Stimulated activated memory B cell treated with anti-CD40 and anti-IgM and Interleukin-4, amounts not matched to agents 10 μg/mL and 1 μg/mL and 100 μg/mL, for 72 hours (primary cell): ENCODE measurements around the gene ANTKMT.

ENCODE experiments used
- ATAC-seq: fragments of 150-1000 bp; cut with Tn5 transposase; 2 replicates; pipeline ENCODE4 v1.10.0; 2021
- H3K27ac Mint-ChIP-seq: one replicate; pipeline ENCODE4 v1.8.0; 2022; ENCODE audit warnings: mild to moderate bottlenecking, mixed read lengths
- H3K27me3 Mint-ChIP-seq: one replicate; pipeline ENCODE4 v1.8.0; 2022; ENCODE audit warnings: mixed read lengths
- H3K36me3 Mint-ChIP-seq: one replicate; pipeline ENCODE4 v1.8.0; 2022; ENCODE audit warnings: mixed read lengths
- H3K4me1 Mint-ChIP-seq: one replicate; pipeline ENCODE4 v1.8.0; 2022; ENCODE audit warnings: mixed read lengths
- H3K4me3 Mint-ChIP-seq: one replicate; pipeline ENCODE4 v1.8.0; 2022; ENCODE audit warnings: mild to moderate bottlenecking, moderate library complexity, mixed read lengths
- H3K9me3 Mint-ChIP-seq: one replicate; pipeline ENCODE4 v1.8.0; 2022; ENCODE audit warnings: mixed read lengths

Gene ANTKMT

DNA sequence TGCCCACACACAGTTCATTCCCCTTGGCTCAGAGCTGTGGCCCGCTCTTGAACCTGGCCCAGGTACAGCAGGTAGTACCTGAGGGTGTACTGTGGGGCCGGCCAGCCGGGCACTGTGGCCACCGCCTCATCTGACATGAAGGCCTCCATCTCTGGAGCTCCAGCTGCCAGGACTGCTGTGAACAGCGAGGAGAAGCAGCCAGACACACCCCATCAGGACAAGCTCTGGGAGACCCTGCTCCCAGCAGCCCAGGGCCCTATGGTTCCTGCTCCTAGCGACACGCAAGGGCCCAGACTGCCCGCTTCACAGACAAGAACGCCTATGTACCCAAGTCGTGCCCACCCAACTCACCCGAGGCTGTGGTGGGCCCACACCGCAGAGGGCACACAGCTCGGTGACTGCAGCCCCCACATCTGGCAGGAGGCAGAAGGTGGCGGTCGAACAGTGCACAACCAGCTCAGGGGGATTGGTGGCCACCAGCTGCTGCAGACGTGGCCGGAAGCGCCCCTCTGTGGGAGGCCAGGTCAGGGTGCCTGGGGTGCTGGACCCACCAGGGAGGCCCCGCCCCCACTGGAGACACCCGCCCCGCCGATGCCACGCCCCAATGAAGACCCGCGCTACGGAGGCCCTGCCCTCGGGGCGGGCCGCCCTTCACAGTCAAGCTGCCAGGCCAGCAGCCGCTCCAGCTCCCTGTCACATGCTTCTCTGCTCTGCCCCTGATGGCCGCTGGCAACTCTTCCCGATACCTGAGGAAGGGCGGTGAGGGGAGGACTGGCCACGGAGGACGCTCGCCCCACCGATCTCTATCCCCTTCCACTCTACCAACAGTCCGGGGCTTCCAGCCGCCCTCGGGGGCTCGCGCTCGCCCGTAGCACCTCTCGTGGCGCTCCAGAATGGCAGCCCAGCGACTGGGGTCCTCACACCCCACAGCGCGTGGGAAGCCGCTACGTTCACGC lies 41.8 kb upstream of the ANTKMT start:
- peak overlapping the region; percentile 67 for H3K27ac Mint-ChIP-seq
- no peak for ATAC-seq
- H3K4me1 Mint-ChIP-seq, result peaks cover 54% of the 10 kb centered on the region
- no peaks in the 10 kb centered on the region for H3K9me3 Mint-ChIP-seq
- peaks cover 13% of the 10 kb centered on the region for H3K27me3 Mint-ChIP-seq
- H3K36me3 Mint-ChIP-seq, result peaks cover 25% of the 10 kb centered on the region
- peak overlapping the region; percentile 69 for H3K4me3 Mint-ChIP-seq

DNA sequence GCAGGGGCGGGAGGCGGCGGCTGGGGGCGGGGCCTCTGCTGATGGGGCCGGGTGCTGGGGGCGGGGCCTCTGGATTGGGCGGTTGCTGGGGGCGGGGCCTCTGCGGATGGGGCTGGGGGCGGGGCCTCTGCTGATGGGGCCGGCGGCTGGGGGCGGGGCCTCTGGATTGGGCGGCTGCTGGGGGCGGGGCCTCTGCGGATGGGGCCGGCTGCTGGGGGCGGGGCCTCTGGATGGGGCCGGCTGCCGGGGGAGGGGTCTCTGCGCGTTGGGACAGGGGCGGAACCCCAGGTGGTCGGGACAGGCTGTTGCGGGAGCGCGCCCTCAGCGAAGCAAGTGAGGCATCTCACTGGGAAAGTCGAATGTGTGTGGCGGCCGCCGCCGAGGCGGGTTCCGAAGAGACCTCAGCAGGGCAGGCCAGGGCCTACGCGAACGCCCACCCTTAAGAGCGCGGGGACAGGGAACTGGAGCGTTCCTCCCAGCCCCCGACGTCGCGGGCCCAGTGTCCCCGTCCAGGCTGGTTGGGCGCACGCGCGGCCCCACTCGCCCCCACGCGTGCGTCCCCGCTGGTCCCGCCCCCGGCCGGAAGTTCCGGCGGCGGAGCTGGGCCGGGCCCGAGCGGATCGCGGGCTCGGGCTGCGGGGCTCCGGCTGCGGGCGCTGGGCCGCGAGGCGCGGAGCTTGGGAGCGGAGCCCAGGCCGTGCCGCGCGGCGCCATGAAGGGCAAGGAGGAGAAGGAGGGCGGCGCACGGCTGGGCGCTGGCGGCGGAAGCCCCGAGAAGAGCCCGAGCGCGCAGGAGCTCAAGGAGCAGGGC lies 40.9 kb upstream of the ANTKMT start, which contains the start of gene STUB1:
Gene STUB1 (plus strand): TSS at position 597 of the 811 bp plus-strand sequence. CDS start 116 bp downstream, at position 713.
- Mint-ChIP-seq H3K4me1 (peaks cover 58% of the 10 kb centered on the region), H3K9me3 (no peaks in the 10 kb centered on the region), H3K4me3 (peak within 1 kb of the TSS; percentile 84), H3K27ac (peak within 1 kb of the TSS; percentile 67), H3K36me3 (peaks cover 19% of the 10 kb centered on the region), H3K27me3 (peaks cover 8% of the 10 kb centered on the region)
- ATAC-seq, result peak; percentile 67

DNA sequence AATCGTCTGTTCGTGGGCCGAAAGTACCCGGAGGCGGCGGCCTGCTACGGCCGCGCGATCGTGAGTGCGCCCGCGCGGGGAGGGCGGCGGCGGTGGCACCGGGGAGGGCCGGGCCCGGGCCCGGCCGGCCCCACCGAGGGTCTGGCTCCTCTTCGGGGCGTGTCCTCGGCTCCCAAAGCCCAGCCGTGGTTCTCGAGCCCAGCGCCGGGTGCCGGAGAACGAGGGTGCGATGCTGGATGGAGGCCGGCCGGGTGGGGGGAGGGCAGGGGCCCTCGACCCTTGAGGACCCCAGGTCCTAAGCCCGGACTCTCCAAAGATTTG lies 40.4 kb upstream of the ANTKMT start:
- Mint-ChIP-seq H3K27ac (peak overlapping the region; percentile 67), H3K27me3 (peaks cover 2% of the 10 kb centered on the region), H3K4me1 (peaks cover 56% of the 10 kb centered on the region), H3K36me3 (peaks cover 18% of the 10 kb centered on the region), H3K9me3 (no peaks in the 10 kb centered on the region), H3K4me3 (peak overlapping the region; percentile 84)
- no peak for ATAC-seq

DNA sequence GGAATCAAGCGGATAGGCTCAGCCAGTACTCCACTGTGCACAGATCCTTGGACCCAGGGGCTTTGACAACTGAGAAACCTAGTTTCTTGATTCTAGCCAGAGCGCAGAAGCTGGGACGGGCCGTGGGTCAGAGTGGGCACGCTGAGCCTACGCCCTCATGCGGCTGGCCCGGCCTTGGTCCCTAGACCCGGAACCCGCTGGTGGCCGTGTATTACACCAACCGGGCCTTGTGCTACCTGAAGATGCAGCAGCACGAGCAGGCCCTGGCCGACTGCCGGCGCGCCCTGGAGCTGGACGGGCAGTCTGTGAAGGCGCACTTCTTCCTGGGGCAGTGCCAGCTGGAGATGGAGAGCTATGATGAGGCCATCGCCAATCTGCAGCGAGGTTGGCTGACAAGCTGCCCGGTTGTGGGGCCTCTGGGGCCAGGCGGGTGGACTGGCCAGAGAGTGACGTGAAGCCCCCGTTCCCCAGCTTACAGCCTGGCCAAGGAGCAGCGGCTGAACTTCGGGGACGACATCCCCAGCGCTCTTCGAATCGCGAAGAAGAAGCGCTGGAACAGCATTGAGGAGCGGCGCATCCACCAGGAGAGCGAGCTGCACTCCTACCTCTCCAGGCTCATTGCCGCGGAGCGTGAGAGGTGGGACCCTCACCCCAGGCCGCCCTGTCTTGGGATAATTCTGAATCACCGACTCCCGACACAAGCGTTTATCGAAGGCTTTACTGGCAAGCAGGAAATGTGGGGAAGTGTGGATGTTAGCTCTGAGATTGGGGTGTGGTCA lies 39.8 kb upstream of the ANTKMT start:
- no peaks in the 10 kb centered on the region for H3K27me3 Mint-ChIP-seq
- no peak for ATAC-seq
- peaks cover 21% of the 10 kb centered on the region for H3K36me3 Mint-ChIP-seq
- no peaks in the 10 kb centered on the region for H3K9me3 Mint-ChIP-seq
- H3K4me1 Mint-ChIP-seq, result peaks cover 56% of the 10 kb centered on the region
- peak overlapping the region; percentile 67 for H3K27ac Mint-ChIP-seq
- peak overlapping the region; percentile 84 for H3K4me3 Mint-ChIP-seq

DNA sequence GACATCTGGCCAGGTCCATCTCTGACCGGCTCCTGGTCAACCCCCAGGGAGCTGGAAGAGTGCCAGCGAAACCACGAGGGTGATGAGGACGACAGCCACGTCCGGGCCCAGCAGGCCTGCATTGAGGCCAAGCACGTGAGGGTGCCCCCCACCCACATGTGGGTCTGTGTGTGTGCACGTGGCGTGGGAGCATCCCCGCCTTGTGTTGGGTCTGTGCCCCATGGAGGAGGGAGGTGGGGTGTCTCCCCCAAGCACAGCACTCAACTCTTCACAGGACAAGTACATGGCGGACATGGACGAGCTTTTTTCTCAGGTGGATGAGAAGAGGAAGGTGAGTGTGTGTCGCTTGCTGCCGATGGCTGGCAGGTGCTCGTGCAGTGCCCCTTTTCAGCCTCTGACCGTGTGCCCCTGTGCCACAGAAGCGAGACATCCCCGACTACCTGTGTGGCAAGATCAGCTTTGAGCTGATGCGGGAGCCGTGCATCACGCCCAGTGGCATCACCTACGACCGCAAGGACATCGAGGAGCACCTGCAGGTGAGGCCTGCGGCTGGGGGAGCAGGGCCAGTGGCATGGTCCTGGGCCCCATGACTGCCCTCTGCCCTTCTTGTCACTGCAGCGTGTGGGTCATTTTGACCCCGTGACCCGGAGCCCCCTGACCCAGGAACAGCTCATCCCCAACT lies 39.1 kb upstream of the ANTKMT start:
- no peaks in the 10 kb centered on the region for H3K27me3 Mint-ChIP-seq
- no peak for ATAC-seq
- no peak overlapping the region for H3K27ac Mint-ChIP-seq
- peaks cover 25% of the 10 kb centered on the region for H3K36me3 Mint-ChIP-seq
- H3K4me3 Mint-ChIP-seq, result peak overlapping the region; percentile 84
- H3K4me1 Mint-ChIP-seq, result peaks cover 56% of the 10 kb centered on the region
- no peaks in the 10 kb centered on the region for H3K9me3 Mint-ChIP-seq

DNA sequence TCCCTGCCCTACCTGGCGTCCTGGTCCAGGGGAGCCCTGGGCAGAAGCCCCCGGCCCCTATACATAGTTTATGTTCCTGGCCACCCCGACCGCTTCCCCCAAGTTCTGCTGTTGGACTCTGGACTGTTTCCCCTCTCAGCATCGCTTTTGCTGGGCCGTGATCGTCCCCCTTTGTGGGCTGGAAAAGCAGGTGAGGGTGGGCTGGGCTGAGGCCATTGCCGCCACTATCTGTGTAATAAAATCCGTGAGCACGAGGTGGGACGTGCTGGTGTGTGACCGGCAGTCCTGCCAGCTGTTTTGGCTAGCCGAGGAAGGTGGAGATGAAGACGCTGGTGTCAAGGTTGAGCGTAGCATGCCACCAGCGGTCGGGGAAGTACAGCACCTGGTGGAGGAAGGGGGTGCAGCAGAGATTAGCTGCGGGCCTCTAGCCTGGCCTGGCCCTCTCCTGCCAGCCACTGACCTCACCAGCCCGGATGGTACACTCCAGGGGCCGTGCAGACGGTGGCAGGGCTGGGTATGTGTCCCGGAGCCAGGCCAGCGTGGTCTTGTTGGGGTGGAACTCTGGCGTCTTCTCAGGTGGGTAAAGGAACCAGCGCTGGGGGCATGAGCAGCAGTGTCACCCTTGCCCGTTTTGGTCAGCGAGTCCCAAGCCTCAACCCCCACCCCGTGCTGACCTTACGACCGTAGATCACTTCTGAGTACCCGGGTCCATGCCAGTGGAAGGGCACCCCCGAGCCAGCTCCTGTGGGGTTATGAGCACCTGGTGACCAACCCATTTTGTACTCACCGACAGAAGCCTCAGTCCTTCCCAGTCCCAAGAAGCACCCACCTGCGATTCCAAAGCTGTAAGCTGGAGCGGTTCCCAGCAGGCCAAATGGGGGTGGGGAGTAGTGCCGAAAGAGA lies 38.2 kb upstream of the ANTKMT start:
- no peak for ATAC-seq
- Mint-ChIP-seq H3K36me3 (peaks cover 25% of the 10 kb centered on the region), H3K4me3 (peak overlapping the region; percentile 84), H3K27ac (peak overlapping the region; percentile 81), H3K27me3 (no peaks in the 10 kb centered on the region), H3K4me1 (peaks cover 56% of the 10 kb centered on the region), H3K9me3 (no peaks in the 10 kb centered on the region)

DNA sequence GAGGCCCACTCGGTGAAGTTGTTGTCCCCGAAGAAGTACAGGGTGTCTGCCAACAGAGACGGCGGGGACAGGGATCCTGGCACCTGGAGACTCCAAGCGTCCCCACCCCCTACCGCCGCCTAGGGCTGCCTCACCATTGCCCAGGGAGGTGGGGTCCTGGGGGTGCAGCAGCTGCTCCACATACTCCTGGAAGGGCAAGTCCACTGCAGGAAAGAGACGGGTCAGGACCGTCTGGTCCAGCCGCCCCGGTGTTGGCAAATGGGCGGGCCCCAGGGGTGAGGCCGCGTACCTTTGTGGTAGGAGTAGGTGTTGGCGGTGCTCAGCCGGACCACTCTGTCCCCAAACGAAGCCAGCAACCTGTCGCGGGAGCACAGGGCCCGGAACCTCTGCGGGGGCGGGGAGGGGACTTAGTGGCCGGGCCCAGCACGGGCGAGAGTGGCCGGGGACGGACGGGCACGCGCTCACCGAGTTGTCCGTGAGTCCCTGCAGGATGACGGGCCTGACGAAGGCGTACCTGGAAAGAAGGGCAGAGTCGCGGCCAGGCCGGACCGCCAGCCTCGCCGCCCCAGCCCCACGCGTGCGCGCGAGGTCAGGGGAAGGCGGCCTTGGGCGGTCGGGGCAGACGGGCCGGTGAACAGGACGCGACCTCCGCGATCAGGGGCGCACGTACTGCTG lies 37.4 kb upstream of the ANTKMT start:
- H3K4me1 Mint-ChIP-seq, result peaks cover 51% of the 10 kb centered on the region
- H3K9me3 Mint-ChIP-seq, result no peaks in the 10 kb centered on the region

DNA sequence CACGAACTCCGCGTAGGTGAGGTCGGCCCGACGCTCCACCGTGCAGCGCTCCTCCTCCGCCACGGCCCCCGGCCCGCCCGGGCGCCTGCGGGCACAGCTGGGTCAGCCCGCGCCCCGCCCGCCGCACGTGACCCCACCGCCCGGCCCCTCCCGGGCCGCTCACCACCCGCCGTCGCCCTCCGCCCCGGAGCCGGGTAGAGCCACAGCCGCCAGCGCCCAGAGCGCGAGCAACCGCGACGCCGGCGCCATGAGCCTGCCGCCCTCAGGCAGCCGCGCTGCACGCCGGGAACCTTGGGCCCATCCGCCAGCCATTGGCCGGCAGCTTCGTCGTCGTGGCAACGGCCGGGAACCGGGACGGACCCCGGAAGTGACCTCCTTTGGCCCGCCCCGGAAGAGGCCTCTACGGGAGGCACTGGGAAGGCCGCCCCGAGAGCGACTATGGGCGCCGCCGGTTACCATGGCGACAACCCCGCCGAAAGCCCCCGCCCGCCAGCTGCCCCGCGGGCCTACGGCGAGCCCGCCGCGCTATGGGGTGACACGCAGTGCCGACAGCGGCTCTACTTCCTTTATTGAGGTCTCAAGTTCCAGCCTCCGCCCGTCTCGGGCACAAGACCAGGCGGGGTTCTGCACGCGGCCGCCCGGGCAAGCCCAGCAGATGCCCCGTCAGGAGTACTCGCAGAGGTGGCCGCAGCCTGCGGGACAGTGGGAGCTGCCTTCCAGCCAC lies 36.7 kb upstream of the ANTKMT start, which contains the start of gene JMJD8:
Gene JMJD8 (minus strand): TSS at position 264 of the 724 bp plus-strand sequence. CDS start 15 bp downstream, at position 249.
- Mint-ChIP-seq H3K9me3 (no peaks in the 10 kb centered on the region), H3K4me3 (peak within 1 kb of the TSS; percentile 85), H3K4me1 (peaks cover 52% of the 10 kb centered on the region), H3K27ac (peak within 1 kb of the TSS; percentile 81), H3K27me3 (no peaks in the 10 kb centered on the region), H3K36me3 (peaks cover 25% of the 10 kb centered on the region)
- peak; percentile 86 for ATAC-seq

More for the DNA sequence above, 37.4 kb upstream of the ANTKMT start:
- ATAC-seq, result no peak
- Mint-ChIP-seq H3K36me3 (peaks cover 25% of the 10 kb centered on the region), H3K27ac (peak overlapping the region; percentile 81), H3K4me3 (peak overlapping the region; percentile 84), H3K27me3 (no peaks in the 10 kb centered on the region)

DNA sequence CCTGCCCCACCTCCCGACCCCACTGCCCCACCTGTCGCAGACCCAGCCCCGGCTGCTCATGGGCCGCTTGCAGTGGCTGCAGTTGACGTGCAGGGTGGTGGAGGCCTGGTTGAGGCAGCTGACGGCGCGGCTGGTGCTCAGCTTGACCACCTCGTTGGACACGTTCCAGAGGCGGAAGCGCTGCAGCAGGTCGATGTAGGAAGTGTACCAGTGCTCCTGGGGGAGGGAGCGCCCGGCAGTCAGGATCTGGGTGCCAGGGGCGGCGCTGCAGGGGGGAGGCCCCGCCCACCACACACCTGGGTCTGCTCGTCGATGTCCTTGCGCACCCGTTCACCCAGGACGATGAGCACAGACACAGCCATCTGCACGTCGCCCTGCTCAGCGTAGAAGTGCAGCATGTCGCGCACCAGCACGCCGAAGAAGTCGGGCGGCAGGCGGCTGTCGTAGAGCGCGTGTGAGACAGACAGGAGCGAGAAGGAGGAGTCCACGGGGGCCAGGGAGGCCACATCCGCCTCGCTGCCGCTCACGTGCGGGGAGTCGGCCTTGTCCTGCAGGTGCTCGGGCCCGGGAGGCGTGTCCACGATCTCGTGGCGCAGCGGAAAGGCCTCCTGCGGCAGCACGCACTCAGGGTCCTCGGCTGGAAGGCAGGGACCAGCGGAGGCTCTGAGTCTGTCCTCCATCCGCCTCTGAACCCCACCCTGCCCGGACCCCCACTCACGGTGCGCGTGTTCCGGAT lies 35.8 kb upstream of the ANTKMT start:
- H3K27ac Mint-ChIP-seq, result peak overlapping the region; percentile 81
- no peaks in the 10 kb centered on the region for H3K9me3 Mint-ChIP-seq
- H3K27me3 Mint-ChIP-seq, result no peaks in the 10 kb centered on the region
- peaks cover 25% of the 10 kb centered on the region for H3K36me3 Mint-ChIP-seq
- no peak overlapping the region for H3K4me3 Mint-ChIP-seq
- peaks cover 51% of the 10 kb centered on the region for H3K4me1 Mint-ChIP-seq
- ATAC-seq, result no peak

DNA sequence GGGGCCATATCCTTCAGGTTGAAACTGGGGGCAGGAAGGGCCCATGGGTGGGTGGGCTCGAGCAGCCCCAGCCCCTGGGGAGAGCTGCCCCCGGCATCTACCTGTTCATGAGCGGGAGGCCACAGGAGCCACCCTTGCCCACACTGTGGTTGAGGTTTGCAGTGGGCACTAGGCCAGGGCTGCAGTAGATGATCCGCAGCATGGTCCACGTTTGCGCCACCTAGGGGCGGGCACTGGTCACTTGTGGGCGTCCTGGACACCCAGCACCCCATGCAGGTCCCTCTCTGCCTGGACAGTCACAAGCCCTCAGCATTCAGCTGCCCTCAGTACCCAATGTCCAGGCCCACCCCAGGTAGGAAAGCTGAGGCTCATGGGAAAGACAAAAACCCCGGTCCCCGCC lies 35.0 kb upstream of the ANTKMT start:
- peaks cover 2% of the 10 kb centered on the region for H3K9me3 Mint-ChIP-seq
- ATAC-seq, result no peak
- H3K4me1 Mint-ChIP-seq, result peaks cover 58% of the 10 kb centered on the region
- H3K27ac Mint-ChIP-seq, result no peak overlapping the region
- H3K4me3 Mint-ChIP-seq, result peak overlapping the region; percentile 39
- H3K27me3 Mint-ChIP-seq, result no peaks in the 10 kb centered on the region
- H3K36me3 Mint-ChIP-seq, result peaks cover 25% of the 10 kb centered on the region

DNA sequence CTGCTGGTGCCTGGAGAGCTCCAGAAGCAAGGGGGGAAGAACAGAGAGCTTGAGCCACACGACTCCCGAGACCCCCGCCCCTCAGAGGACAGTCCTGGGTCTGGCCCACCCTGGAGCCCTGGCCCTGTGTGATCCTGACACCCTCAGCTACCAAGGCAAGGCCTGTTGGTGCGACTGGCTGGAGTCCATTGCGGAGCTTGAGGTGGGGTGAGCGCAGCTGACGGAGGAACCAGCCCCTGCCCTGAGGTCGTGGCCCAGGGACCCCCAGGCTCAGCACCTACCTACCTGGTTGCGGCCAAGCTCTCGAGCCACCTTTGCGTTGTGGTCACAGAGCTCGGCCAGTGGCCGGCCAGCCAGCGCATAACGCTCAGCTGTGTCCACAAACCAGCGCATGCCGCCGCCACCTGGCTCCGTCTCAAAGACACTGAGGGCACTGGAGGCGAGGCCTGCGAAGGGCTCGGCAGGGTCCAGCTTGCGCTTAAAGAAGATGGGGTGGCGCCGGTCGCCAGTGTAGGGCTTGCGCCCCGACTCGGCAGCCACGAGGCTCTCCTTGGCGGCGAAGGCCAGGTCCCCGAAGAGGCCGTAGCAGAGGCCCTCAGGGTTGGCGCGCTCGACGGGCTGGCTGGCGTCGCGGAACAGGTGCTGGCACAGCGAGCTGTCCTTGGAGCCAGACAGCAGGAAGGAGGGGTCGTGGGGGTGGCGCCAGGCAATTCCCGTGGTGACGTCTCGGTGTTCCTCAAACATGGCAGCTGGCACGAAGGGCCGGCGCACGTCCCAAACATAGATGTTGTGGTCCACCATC lies 34.3 kb upstream of the ANTKMT start:
- H3K27me3 Mint-ChIP-seq, result no peaks in the 10 kb centered on the region
- ATAC-seq, result no peak
- H3K27ac Mint-ChIP-seq, result no peak overlapping the region
- peaks cover 5% of the 10 kb centered on the region for H3K9me3 Mint-ChIP-seq
- peaks cover 22% of the 10 kb centered on the region for H3K36me3 Mint-ChIP-seq
- H3K4me3 Mint-ChIP-seq, result no peak overlapping the region
- H3K4me1 Mint-ChIP-seq, result peaks cover 55% of the 10 kb centered on the region
